Adrenal gland (tissue), 5 donors: ENCODE measurements around the gene DOCK4.

Experiments
- POLR2A ChIP-seq, 2 donors: fragments of 450-650 bp; IDR thresholded peaks; one replicate each; pipeline ENCODE4 v1.6.1; 2017; ENCODE audit warnings: antibody characterized with exemption in 2 of 2, mild to moderate bottlenecking in 2 of 2, moderate library complexity in 1 of 2
- TF ChIP-seq, protein P1 (sequence below), 6 experiments: fragments of 450-650 bp in 4 of 6; fragments of 200-600 bp in 2 of 6; sonication (generic) in 1 of 6; IDR thresholded peaks; 1 replicate in 5 of 6; 2 replicates in 1 of 6; pipeline versions ENCODE4 v1.5.1 to v1.8.0; 2016 to 2021; ENCODE audit warnings: antibody characterized with exemption in 6 of 6, mild to moderate bottlenecking in 2 of 6, moderate library complexity in 1 of 6
- donor health status: DM: no; HTN: no; CAD: no.

DNA sequence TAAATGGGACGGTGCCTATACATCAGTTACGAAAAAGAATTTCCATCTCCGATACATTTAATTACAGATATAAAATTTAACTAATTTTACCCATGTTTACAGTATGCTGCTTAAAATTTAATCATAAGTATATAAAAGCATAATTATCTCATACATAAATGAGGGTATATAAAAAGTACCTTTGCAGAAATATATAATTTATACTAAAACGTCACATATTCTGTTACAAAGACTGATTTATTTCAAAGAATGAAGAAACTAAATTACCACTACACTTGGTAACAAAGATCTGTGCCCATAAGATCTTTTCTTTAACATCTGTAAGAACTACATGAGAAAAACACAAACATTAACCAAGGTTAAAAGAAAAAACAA is 2.8 kb downstream of the DOCK4 start:
- TF ChIP-seq POLR2A (IDR thresholded peaks at IDR 0.05), result no peak
- TF ChIP-seq, protein P1, sequence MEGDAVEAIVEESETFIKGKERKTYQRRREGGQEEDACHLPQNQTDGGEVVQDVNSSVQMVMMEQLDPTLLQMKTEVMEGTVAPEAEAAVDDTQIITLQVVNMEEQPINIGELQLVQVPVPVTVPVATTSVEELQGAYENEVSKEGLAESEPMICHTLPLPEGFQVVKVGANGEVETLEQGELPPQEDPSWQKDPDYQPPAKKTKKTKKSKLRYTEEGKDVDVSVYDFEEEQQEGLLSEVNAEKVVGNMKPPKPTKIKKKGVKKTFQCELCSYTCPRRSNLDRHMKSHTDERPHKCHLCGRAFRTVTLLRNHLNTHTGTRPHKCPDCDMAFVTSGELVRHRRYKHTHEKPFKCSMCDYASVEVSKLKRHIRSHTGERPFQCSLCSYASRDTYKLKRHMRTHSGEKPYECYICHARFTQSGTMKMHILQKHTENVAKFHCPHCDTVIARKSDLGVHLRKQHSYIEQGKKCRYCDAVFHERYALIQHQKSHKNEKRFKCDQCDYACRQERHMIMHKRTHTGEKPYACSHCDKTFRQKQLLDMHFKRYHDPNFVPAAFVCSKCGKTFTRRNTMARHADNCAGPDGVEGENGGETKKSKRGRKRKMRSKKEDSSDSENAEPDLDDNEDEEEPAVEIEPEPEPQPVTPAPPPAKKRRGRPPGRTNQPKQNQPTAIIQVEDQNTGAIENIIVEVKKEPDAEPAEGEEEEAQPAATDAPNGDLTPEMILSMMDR (IDR thresholded peaks at IDR 0.05), result no peak
